ENCODE data around the gene REC114.

DNA sequence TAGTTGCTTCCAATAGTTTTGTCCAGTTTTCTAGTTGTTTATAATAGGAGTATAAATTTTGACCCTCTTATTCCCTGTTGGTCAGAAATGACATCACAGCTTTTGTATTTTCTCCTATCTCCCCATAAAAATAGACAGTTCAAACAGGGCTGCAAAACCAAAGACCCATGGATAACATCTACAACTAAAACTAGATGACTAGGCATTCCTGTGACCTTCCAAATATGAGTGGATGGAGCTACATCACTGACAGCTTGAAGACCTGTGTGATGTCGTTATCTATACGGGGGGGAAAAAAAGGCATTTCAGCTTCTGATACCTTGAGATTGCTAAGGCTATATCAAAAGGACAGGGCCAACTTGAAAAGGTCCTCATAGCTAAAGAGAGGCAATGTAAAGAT is 84.6 kb downstream of the REC114 start:
- TF ChIP-seq LEF1 (IDR thresholded peaks at IDR 0.05; ENCODE audit: borderline replicate concordance) (no peak), ELF4 (IDR thresholded peaks at IDR 0.05) (no peak), FOXK2 (IDR thresholded peaks at IDR 0.05) (no peak), ZNF384 (IDR thresholded peaks at IDR 0.05) (no peak), BHLHE40 (IDR thresholded peaks at IDR 0.05; ENCODE audit: borderline replicate concordance) (no peak), HDGF (IDR thresholded peaks at IDR 0.05; ENCODE audit: borderline replicate concordance) (no peak), TARDBP (IDR thresholded peaks at IDR 0.05) (no peak), SP1 (IDR thresholded peaks at IDR 0.05) (no peak), L3MBTL2 (conservative IDR thresholded peaks at IDR 0.05) (no peak), FOXA1 (IDR thresholded peaks at IDR 0.05) (no peak)

Measured in HEK293T (cell line).